HG03520 (cell line): ENCODE measurements around the gene PARS2.
A peak's percentile ranks its signal among the peaks of the same experiment; 100 is the strongest.

ENCODE experiments used
- ATAC-seq: cut with Tn5 transposase; IDR thresholded peaks from one replicate; pipeline ENCODE4 v1.9.1; 2021; ENCODE audit warnings: mild to moderate bottlenecking, moderate library complexity; ENCODE audit not compliant: unreplicated experiment

Gene PARS2

GRCh38 chr1:54800041-54800898 is 35.9 kb upstream of the PARS2 start:
- no peak for ATAC-seq

- ATAC-seq, result peak; percentile 40
These were observed 34.7 kb upstream of the PARS2 start for GRCh38 chr1:54798769-54799641.

GRCh38 chr1:54798206-54798605 is 33.9 kb upstream of the PARS2 start:
- no peak for ATAC-seq

- ATAC-seq, result no peak
These were observed 32.6 kb upstream of the PARS2 start for GRCh38 chr1:54796902-54797301.

GRCh38 chr1:54795841-54796468 is 31.6 kb upstream of the PARS2 start:
- ATAC-seq, result no peak

GRCh38 chr1:54795356-54795665 is 31.0 kb upstream of the PARS2 start:
- ATAC-seq, result no peak

- ATAC-seq, result no peak
These were observed 30.4 kb upstream of the PARS2 start for GRCh38 chr1:54794451-54795355.

- ATAC-seq, result no peak
These were observed 28.5 kb upstream of the PARS2 start for GRCh38 chr1:54792686-54793282.

GRCh38 chr1:54791880-54792522 is 27.7 kb upstream of the PARS2 start:
- ATAC-seq, result no peak

- no peak for ATAC-seq
These were observed 24.1 kb upstream of the PARS2 start for GRCh38 chr1:54788459-54788858.

- ATAC-seq, result no peak
These were observed 23.3 kb upstream of the PARS2 start for GRCh38 chr1:54787604-54788003.

- no peak for ATAC-seq
These were observed 22.5 kb upstream of the PARS2 start for GRCh38 chr1:54786778-54787177.

- ATAC-seq, result no peak
These were observed 19.7 kb upstream of the PARS2 start for GRCh38 chr1:54784066-54784465.

GRCh38 chr1:54782588-54782987 is 18.3 kb upstream of the PARS2 start:
- no peak for ATAC-seq

- ATAC-seq, result no peak
These were observed 17.8 kb upstream of the PARS2 start for GRCh38 chr1:54782156-54782555.

GRCh38 chr1:54781023-54781723 is 16.9 kb upstream of the PARS2 start:
- ATAC-seq, result no peak

GRCh38 chr1:54777431-54777830 is 13.1 kb upstream of the PARS2 start:
- no peak for ATAC-seq

- ATAC-seq, result no peak
These were observed 12.7 kb upstream of the PARS2 start for GRCh38 chr1:54777011-54777410.
